GM03348 (cell line): ENCODE measurements around the gene ISG20.

Source experiments
- DNase-seq: peaks from one replicate; pipeline ENCODE4 v3.0.0; 2012; ENCODE audit warnings: low spot score

Gene ISG20

GRCh38 chr15:88638626-88639372 is at the start of gene ISG20:
TSS of gene ISG20 (plus strand) at chr15:88639016. CDS start at chr15:88639367, 351 bp downstream.
- peak; percentile 95 for DNase-seq

- DNase-seq, result no peak
Measured at GRCh38 chr15:88590759-88591158, 48.1 kb upstream of the ISG20 start.

GRCh38 chr15:88591384-88591783 is 47.4 kb upstream of the ISG20 start:
- DNase-seq, result no peak

- DNase-seq, result no peak
Measured at GRCh38 chr15:88603885-88604284, 34.9 kb upstream of the ISG20 start.

- DNase-seq, result no peak
Measured at GRCh38 chr15:88604381-88605188, 34.2 kb upstream of the ISG20 start.

- peak; percentile 71 for DNase-seq
Measured at GRCh38 chr15:88605189-88606069, 33.4 kb upstream of the ISG20 start.

- DNase-seq, result no peak
Measured at GRCh38 chr15:88606070-88606794, 32.6 kb upstream of the ISG20 start.

GRCh38 chr15:88607951-88608350 is 30.9 kb upstream of the ISG20 start:
- DNase-seq, result no peak

GRCh38 chr15:88608607-88609181 is 30.1 kb upstream of the ISG20 start:
- no peak for DNase-seq

GRCh38 chr15:88609344-88610090 is 29.3 kb upstream of the ISG20 start:
- DNase-seq, result no peak

GRCh38 chr15:88610701-88611231 is 28.1 kb upstream of the ISG20 start:
- no peak for DNase-seq

GRCh38 chr15:88612186-88612796 is 26.5 kb upstream of the ISG20 start:
- no peak for DNase-seq

- no peak for DNase-seq
Measured at GRCh38 chr15:88613074-88613944, 25.5 kb upstream of the ISG20 start.

GRCh38 chr15:88615303-88616107 is 23.3 kb upstream of the ISG20 start:
- DNase-seq, result no peak

GRCh38 chr15:88616240-88616639 is 22.6 kb upstream of the ISG20 start:
- no peak for DNase-seq

GRCh38 chr15:88617031-88617722 is 21.6 kb upstream of the ISG20 start:
- no peak for DNase-seq

- no peak for DNase-seq
Measured at GRCh38 chr15:88617790-88618189, 21.0 kb upstream of the ISG20 start.
